GM12892 (cell line): ENCODE data around the gene MT1X.

Experiments used
- POLR2A ChIP-seq: IDR thresholded peaks from 2 replicates; pipeline ENCODE4 v1.6.1; 2011; ENCODE audit warnings: low read depth, low read length, control low read depth
- POLR2AphosphoS5 ChIP-seq: IDR thresholded peaks from 2 replicates; pipeline ENCODE4 v1.6.1; 2011; ENCODE audit warnings: low read depth, low read length, control low read depth

DNA sequence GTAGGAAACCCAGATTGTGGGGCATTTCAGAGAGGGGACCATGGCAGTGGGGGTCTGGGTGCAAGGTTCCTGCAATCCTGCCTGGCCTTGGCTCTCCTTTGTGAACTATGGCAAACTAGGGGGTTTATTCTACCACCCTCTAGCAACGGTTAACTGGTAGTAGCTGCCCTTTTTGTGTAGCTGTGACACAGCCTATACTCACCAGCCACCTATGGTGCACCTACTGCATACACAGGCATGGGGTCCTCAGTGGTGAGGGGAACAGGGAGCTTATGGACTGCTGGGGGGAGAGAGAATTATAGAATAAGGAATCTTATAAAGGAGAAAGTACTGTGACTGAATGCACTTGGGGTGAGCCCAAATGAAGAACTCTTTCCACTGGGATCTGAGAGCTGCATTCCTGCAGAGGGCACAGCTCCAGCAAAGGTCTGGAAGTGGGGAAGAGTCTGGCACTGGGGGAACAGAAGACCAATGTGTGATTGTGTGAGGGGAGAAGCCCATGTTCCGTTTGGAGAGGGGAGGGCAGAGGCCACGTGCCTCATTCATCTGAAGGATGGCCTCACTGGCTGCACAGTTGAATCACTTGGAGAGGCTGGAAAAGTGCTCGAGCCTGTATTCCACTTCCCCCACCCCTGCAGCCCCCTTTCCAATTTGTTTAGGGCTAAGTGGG lies 2.1 kb downstream of the MT1X start:
- TF ChIP-seq POLR2A (no peak), POLR2AphosphoS5 (no peak)
